Mammary epithelial cell (primary cell): ENCODE results near the gene PIWIL4.

Experiments used
- CTCF ChIP-seq, 2 donors: IDR thresholded peaks in 1 of 2; conservative IDR thresholded peaks in 1 of 2; 2 replicates each; pipeline ENCODE4 v1.5.1; 2011 to 2012; ENCODE audit warnings: inconsistent platforms in 2 of 2, low read length in 2 of 2, mild to moderate bottlenecking in 2 of 2, control low read depth in 1 of 2, low read depth in 1 of 2; ENCODE audit not compliant: insufficient read depth in 1 of 2; ENCODE audit errors: extremely low read depth in 1 of 2
- EZH2 ChIP-seq: IDR thresholded peaks from 2 replicates; pipeline ENCODE4 v1.6.1; 2012; ENCODE audit warnings: low read length, inconsistent platforms, borderline replicate concordance

GRCh38 chr11:94568717-94569116 lies 1.5 kb downstream of the PIWIL4 start:
- TF ChIP-seq CTCF (conservative IDR thresholded peaks at IDR 0.05 in 1 of 2, IDR thresholded peaks at IDR 0.05 in 1 of 2; ENCODE audit: extremely low read depth in 1 of 2, insufficient read depth in 1 of 2, low read depth in 1 of 2, low read length in 2 of 2) (no peak), EZH2 (no peak)
